Gastrocnemius medialis (tissue), 4 donors: ENCODE data around the gene TBC1D5. TPM values are rescaled to one million over a fixed set of nuclear protein-coding genes. Genes with fewer than 3 reads are reported as not detected.
A peak's percentile ranks its signal among the peaks of the same experiment; 100 is the strongest.

ENCODE experiments used
- ATAC-seq, 2 donors: fragments of 150-250 bp; one replicate each; pipeline ENCODE4 v1.9.1; 2016
- DNase-seq, 2 donors: peaks; one replicate each; pipeline ENCODE4 v3.0.0-alpha.2; 2019
- H3K27ac ChIP-seq, 4 donors: fragments of 200-600 bp; sonication (generic); 1 replicate in 1 of 4; 2 replicates in 3 of 4; pipeline ENCODE4 v1.5.1; 2016 to 2018; ENCODE audit warnings: mild to moderate bottlenecking in 2 of 4, moderate library complexity in 1 of 4
- H3K27me3 ChIP-seq, 3 donors: fragments of 200-600 bp; sonication (generic) in 2 of 3; 1 replicate in 1 of 3; 2 replicates in 2 of 3; pipeline versions ENCODE4 v1.5.1 to v1.6.0; 2016 to 2019; ENCODE audit warnings: mild to moderate bottlenecking in 1 of 3, moderate library complexity in 1 of 3
- H3K36me3 ChIP-seq, 2 donors: fragments of 200-600 bp; sonication (generic) in 1 of 2; one replicate each; pipeline ENCODE4 v1.5.1; 2017 to 2018
- H3K4me1 ChIP-seq, 2 donors: fragments of 200-600 bp; sonication (generic) in 1 of 2; one replicate each; pipeline ENCODE4 v1.5.1; 2016 to 2017; ENCODE audit warnings: mild to moderate bottlenecking in 2 of 2
- H3K4me3 ChIP-seq, 4 donors: fragments of 200-600 bp; sonication (generic) in 3 of 4; 1 replicate in 1 of 4; 2 replicates in 3 of 4; pipeline ENCODE4 v1.5.1; 2016 to 2019; ENCODE audit warnings: mild to moderate bottlenecking in 2 of 4
- H3K9me3 ChIP-seq, 3 donors: fragments of 200-600 bp; sonication (generic) in 2 of 3; 1 replicate in 1 of 3; 2 replicates in 2 of 3; pipeline ENCODE4 v1.5.1; 2016 to 2019
- CTCF ChIP-seq, 5 experiments: fragments of 450-650 bp in 3 of 5; fragments of 200-600 bp in 2 of 5; sonication (generic) in 2 of 5; IDR thresholded peaks in 4 of 5; conservative IDR thresholded peaks in 1 of 5; 1 replicate in 4 of 5; 2 replicates in 1 of 5; pipeline ENCODE4 v1.5.1; 2016 to 2019; ENCODE audit warnings: antibody characterized with exemption in 5 of 5, mild to moderate bottlenecking in 3 of 5, moderate library complexity in 3 of 5
- POLR2A ChIP-seq, 2 donors: fragments of 450-650 bp; IDR thresholded peaks; one replicate each; pipeline ENCODE4 v1.6.1; 2017; ENCODE audit warnings: antibody characterized with exemption in 2 of 2, mild to moderate bottlenecking in 2 of 2, moderate library complexity in 2 of 2
- in situ Hi-C, 4 donors: fragments of 200-750 bp; cut with MboI; loops; one replicate each; pipeline versions ENCODE4 v1.15.0 to v1.8.0; 2017; ENCODE audit warnings: low sequenced_read_pairs in 4 of 4
- intact Hi-C: fragments of 100-400 bp; cut with DNase I; formaldehyde crosslinking; loops from one replicate; pipeline ENCODE4 v1.15.1; 2023; ENCODE audit warnings: low total_unique reads
- total RNA-seq, 4 donors: library from RNA; depleted of rRNA; stranded (reverse); fragments of >200 nt; gene quantifications; one replicate each; pipeline versions ENCODE4 v1.1.0 to v1.2.3, GENCODE V29; 2016

The TBC1D5 gene
- total RNA-seq, 4 donors from 2014 or later, result 20.3 to 34.4 (median 27.1) TPM

- Histone ChIP-seq H3K36me3 (no peaks in the 10 kb centered on the region), H3K4me3 (no peak overlapping the region), H3K27me3 (no peaks in the 10 kb centered on the region), H3K9me3 (no peaks in the 10 kb centered on the region), H3K27ac (no peak overlapping the region), H3K4me1 (peaks cover 12 to 14% of the 10 kb centered on the region in 2 donors)
- in situ Hi-C loops, result no loop called here
- no peak for ATAC-seq
- TF ChIP-seq POLR2A (IDR thresholded peaks at IDR 0.05) (no peak), CTCF (IDR thresholded peaks at IDR 0.05 in 4 of 5, conservative IDR thresholded peaks at IDR 0.05 in 1 of 5) (no peak)
- intact Hi-C loops, result no loop called here
- no peak for DNase-seq
Observed at GRCh38 chr3:17204049-17204650, 538.3 kb downstream of the TBC1D5 start.

- intact Hi-C loops, result no loop called here
- DNase-seq (no peak), ATAC-seq (no peak)
- in situ Hi-C loops, result no loop called here
- Histone ChIP-seq H3K4me3 (no peak overlapping the region), H3K27me3 (no peaks in the 10 kb centered on the region), H3K27ac (no peak overlapping the region), H3K4me1 (no peaks in the 10 kb centered on the region), H3K9me3 (no peaks in the 10 kb centered on the region), H3K36me3 (no peaks in the 10 kb centered on the region)
- TF ChIP-seq CTCF (IDR thresholded peaks at IDR 0.05 in 4 of 5, conservative IDR thresholded peaks at IDR 0.05 in 1 of 5) (no peak), POLR2A (IDR thresholded peaks at IDR 0.05) (no peak)
Observed at GRCh38 chr3:17201538-17201937, 540.9 kb downstream of the TBC1D5 start.

- intact Hi-C loops (no loop called here), in situ Hi-C loops (loop anchor here in 1 of 4 donors (25.0 kb wide), 1 partner anchor 909 kb away; no protein-coding TSS in a partner anchor)
- peak overlapping the region in 2 of 4 donors; percentile 8 to 32 for H3K27ac ChIP-seq
- H3K4me1 ChIP-seq, result peaks cover 20 to 29% of the 10 kb centered on the region in 2 donors
- no peaks in the 10 kb centered on the region for H3K36me3 ChIP-seq
- ATAC-seq (no peak), DNase-seq (no peak)
- H3K27me3 ChIP-seq, result no peaks in the 10 kb centered on the region
- no peak for TF ChIP-seq CTCF (IDR thresholded peaks at IDR 0.05 in 4 of 5, conservative IDR thresholded peaks at IDR 0.05 in 1 of 5)
- no peak for TF ChIP-seq POLR2A (IDR thresholded peaks at IDR 0.05)
- no peaks in the 10 kb centered on the region for H3K9me3 ChIP-seq
- no peak overlapping the region for H3K4me3 ChIP-seq
Observed at GRCh38 chr3:17195856-17196604, 546.4 kb downstream of the TBC1D5 start.

- H3K9me3 ChIP-seq, result no peaks in the 10 kb centered on the region
- H3K27me3 ChIP-seq, result no peaks in the 10 kb centered on the region
- no peak for TF ChIP-seq POLR2A (IDR thresholded peaks at IDR 0.05)
- TF ChIP-seq CTCF (IDR thresholded peaks at IDR 0.05 in 4 of 5, conservative IDR thresholded peaks at IDR 0.05 in 1 of 5), result no peak
- no peaks in the 10 kb centered on the region for H3K36me3 ChIP-seq
- peaks cover 28 to 37% of the 10 kb centered on the region in 2 donors for H3K4me1 ChIP-seq
- peak overlapping the region in 3 of 4 donors; percentile 8 to 41 (median 32) for H3K27ac ChIP-seq
- intact Hi-C loops, result no loop called here
- no peak for DNase-seq
- no peak overlapping the region for H3K4me3 ChIP-seq
- ATAC-seq, result no peak
- in situ Hi-C loops, result loop anchor here in 1 of 4 donors (25.0 kb wide), 1 partner anchor 908 kb away; no protein-coding TSS in a partner anchor
Observed at GRCh38 chr3:17195192-17195611, 547.2 kb downstream of the TBC1D5 start.
